ENCODE data around the gene ANO10. TPM values are rescaled to one million over a fixed set of nuclear protein-coding genes. Genes with fewer than 3 reads are reported as not detected.
"Not testable (repeated sequence)": the region's sequence is repeated elsewhere in the genome, so short reads cannot be mapped to it uniquely, and the experiment has no call there.

Gene ANO10
- total RNA-seq, 1 donor from 2014 or later = 4.2 TPM

DNA sequence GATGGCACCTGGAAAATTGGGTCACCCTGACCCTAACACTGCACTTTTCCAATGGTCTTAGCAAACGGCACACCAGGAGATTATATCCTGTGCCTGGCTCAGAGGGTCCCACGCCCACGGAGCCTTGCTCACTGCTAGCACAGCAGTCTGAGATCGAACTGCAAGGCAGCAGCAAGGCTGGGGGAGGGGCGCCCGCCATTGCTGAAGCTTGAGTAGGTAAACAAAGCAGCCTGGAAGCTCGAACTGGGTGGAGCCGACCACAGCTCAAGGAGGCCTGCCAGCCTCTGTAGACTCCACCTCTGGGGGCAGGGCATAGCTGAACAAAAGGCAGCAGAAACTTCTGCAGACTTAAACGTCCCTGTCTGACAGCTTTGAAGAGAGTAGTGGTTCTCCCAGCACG lies 29.9 kb downstream of the ANO10 start:
- H3K36me3 Mint-ChIP-seq (ENCODE audit: low read depth); DNase-seq (ENCODE audit: low spot score); intact Hi-C loops (cut with micrococcal nuclease); H3K27me3 Mint-ChIP-seq (ENCODE audit: insufficient read depth); H3K4me3 Mint-ChIP-seq; H3K27ac Mint-ChIP-seq; H3K4me1 Mint-ChIP-seq (ENCODE audit: low read depth): not testable (repeated sequence)
- peaks cover 17% of the 10 kb centered on the region for H3K9me3 Mint-ChIP-seq

DNA sequence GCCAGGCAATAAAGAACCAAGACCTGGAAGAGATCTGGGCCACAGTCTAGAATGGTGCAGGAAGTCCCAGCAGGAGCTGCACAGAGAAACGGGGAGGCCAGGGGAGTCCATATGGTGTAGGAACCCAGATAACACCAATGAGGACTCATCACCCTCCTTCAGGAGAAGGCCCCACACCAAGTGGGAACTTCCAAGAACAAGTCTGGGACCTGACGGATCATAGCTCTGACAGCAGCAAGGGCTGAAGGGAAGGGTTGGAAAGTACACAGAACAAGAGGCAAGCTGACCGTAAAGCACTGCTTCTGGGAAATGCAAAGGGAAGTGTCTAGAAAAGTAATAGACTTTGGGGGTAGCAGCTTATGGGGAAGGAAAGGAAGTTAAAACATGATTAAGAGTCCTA lies 34.5 kb downstream of the ANO10 start:
- DNase-seq (ENCODE audit: low spot score) = no peak
- peaks cover 20% of the 10 kb centered on the region for H3K4me1 Mint-ChIP-seq (ENCODE audit: low read depth)
- no peaks in the 10 kb centered on the region for H3K36me3 Mint-ChIP-seq (ENCODE audit: low read depth)
- intact Hi-C loops (cut with micrococcal nuclease) = no loop called here
- H3K9me3 Mint-ChIP-seq = peaks cover 3% of the 10 kb centered on the region
- peaks cover 3% of the 10 kb centered on the region for H3K27me3 Mint-ChIP-seq (ENCODE audit: insufficient read depth)
- H3K27ac Mint-ChIP-seq = no peak overlapping the region
- no peak overlapping the region for H3K4me3 Mint-ChIP-seq

DNA sequence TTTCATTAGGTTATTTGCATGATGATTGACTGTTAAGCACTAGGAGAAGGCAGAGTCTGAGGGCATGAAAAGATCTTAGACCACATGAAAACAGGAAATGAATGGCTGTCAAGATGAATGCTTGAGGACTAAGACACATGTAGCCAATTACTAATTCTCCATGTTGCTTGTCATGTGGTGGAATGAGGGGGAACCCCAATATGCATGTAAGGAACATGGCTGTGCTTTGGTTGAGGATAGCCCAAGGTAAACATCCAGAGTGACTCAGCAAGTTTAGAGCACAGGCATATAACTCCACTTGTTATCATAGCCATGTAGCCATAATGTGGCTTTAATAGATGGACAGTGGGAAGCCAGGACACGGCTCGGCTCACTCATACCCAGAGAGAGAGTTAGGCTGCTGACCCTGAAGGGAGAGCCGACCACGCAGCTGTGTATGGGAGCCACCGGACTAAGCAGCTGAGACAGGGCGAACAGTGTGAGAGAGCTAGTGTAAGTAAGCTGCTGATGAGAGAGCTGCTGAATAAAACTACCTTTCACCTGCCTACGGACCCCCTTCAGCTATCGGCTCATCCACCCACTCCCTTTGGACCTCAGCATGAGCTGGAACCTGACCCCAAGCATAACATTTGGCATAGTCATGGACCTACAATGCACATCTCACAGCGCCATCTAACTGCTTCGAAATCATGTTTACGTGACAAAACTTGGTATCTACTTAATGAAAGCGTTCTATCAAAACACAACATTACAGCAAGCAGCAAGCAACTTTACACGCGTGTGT lies 37.6 kb downstream of the ANO10 start:
- Mint-ChIP-seq H3K27ac (no peak overlapping the region), H3K4me1 (ENCODE audit: low read depth) (peaks cover 29% of the 10 kb centered on the region), H3K4me3 (no peak overlapping the region), H3K36me3 (ENCODE audit: low read depth) (no peaks in the 10 kb centered on the region), H3K27me3 (ENCODE audit: insufficient read depth) (peaks cover 3% of the 10 kb centered on the region), H3K9me3 (no peaks in the 10 kb centered on the region)
- no peak for DNase-seq (ENCODE audit: low spot score)
- intact Hi-C loops (cut with micrococcal nuclease) = no loop called here

DNA sequence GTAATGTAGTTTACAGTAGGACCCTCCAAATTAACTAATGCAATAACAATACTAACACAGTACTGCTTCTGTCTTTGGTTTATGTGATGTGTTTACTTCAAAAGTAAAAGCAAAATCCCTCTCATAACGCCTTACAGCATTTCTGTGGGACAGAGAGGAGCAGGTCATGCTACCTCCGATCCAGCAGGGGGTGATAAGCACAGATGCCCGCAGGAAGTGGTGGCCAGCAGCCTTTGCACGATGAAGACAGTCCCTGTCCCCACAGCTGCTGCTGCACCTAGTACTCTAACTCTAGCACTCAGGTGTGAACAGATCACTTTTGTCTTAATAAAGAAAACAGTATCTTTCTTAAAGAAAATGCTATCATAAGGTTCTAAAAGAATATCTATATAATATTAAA lies 38.3 kb downstream of the ANO10 start:
- Mint-ChIP-seq H3K4me1 (ENCODE audit: low read depth) (peaks cover 29% of the 10 kb centered on the region), H3K36me3 (ENCODE audit: low read depth) (no peaks in the 10 kb centered on the region), H3K4me3 (no peak overlapping the region), H3K27ac (no peak overlapping the region), H3K9me3 (no peaks in the 10 kb centered on the region), H3K27me3 (ENCODE audit: insufficient read depth) (peaks cover 3% of the 10 kb centered on the region)
- no peak for DNase-seq (ENCODE audit: low spot score)
- intact Hi-C loops (cut with micrococcal nuclease) = no loop called here

DNA sequence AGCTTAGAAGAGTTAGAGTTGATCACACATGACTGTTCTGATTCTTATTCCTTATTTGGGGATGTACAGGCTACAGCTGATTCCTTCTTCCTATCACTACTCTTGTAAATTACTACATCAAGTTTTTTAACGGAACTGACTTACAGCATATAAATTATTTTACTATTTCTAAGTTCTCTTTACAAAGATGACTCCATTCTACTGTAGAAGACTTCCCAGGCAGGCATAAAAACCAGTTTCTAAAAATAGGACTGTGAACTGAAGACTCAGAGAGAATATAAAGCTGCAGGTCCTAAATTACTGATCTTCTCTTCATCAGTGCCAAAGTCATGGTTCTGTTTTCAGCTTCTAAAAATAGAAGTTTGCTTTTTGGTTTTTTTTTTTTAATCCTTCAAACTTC lies 38.9 kb downstream of the ANO10 start:
- H3K4me1 Mint-ChIP-seq (ENCODE audit: low read depth) = peaks cover 29% of the 10 kb centered on the region
- no peaks in the 10 kb centered on the region for H3K36me3 Mint-ChIP-seq (ENCODE audit: low read depth)
- no peak for DNase-seq (ENCODE audit: low spot score)
- H3K9me3 Mint-ChIP-seq = no peaks in the 10 kb centered on the region
- intact Hi-C loops (cut with micrococcal nuclease) = no loop called here
- no peak overlapping the region for H3K4me3 Mint-ChIP-seq
- H3K27me3 Mint-ChIP-seq (ENCODE audit: insufficient read depth) = peaks cover 3% of the 10 kb centered on the region
- H3K27ac Mint-ChIP-seq = no peak overlapping the region

DNA sequence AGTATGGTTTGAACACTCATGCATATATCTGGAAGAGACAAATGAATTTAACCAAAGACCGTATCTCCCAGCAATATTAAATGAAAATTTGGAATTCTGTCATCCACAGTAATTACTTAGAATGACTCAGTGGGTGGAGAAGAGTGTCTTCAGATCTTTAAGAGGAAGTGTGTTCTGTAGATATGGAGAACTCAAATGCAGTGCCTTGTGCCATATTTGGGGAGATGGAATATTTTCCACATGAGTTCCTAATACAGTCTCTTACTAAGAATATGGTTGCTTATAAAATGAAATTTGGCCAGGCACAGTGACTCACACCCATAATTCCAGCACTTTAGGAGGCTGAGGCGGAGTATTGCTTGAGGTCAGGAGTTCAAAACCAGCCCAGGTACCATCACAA lies 40.5 kb downstream of the ANO10 start:
- Mint-ChIP-seq H3K36me3 (ENCODE audit: low read depth) (no peaks in the 10 kb centered on the region), H3K4me1 (ENCODE audit: low read depth) (peaks cover 29% of the 10 kb centered on the region), H3K27ac (no peak overlapping the region), H3K4me3 (no peak overlapping the region), H3K27me3 (ENCODE audit: insufficient read depth) (no peaks in the 10 kb centered on the region), H3K9me3 (no peaks in the 10 kb centered on the region)
- intact Hi-C loops (cut with micrococcal nuclease) = no loop called here
- no peak for DNase-seq (ENCODE audit: low spot score)

DNA sequence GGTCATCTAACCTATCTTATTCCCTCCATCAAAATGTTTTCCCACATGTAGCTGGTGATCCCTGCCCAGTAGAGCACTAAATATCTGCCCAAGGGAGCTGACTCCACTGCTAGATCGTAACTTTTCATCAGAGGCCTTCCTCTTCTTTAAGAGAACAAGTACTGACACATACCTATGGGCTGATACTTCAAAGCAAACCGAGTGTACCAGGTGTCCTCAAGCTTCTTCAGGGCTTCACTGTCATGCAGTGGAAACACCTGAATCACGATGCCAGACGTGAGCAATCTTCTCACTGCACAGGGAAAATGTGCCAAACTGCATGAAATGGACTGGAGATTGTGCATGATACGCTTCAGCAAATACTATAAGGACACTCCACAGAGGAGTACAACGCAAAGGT lies 41.6 kb downstream of the ANO10 start:
- Mint-ChIP-seq H3K9me3 (no peaks in the 10 kb centered on the region), H3K27me3 (ENCODE audit: insufficient read depth) (no peaks in the 10 kb centered on the region), H3K4me3 (no peak overlapping the region), H3K36me3 (ENCODE audit: low read depth) (no peaks in the 10 kb centered on the region), H3K4me1 (ENCODE audit: low read depth) (peaks cover 29% of the 10 kb centered on the region), H3K27ac (no peak overlapping the region)
- DNase-seq (ENCODE audit: low spot score) = no peak
- intact Hi-C loops (cut with micrococcal nuclease) = no loop called here

DNA sequence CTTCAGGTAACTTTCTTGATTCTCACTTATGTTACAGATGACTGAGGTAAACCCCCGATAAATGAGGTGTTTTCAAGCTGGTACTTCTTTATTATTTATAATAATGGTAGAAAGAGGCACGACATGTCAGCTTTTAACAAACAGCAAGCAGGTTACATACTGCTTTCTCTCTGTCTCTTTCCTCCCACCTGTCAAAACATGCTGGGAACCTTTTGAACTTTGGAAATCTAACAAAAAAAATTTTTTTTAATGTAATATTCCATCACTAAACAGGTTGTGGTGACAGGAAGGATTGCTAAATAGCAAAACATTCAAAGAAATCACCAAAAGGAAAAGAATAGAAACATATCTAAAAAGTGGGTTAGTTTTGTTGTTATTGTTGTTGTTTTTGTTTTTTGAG lies 48.2 kb downstream of the ANO10 start:
- H3K27me3 Mint-ChIP-seq (ENCODE audit: insufficient read depth) = no peaks in the 10 kb centered on the region
- no peaks in the 10 kb centered on the region for H3K36me3 Mint-ChIP-seq (ENCODE audit: low read depth)
- intact Hi-C loops (cut with micrococcal nuclease) = no loop called here
- no peaks in the 10 kb centered on the region for H3K4me1 Mint-ChIP-seq (ENCODE audit: low read depth)
- H3K4me3 Mint-ChIP-seq = no peak overlapping the region
- H3K9me3 Mint-ChIP-seq = no peaks in the 10 kb centered on the region
- no peak overlapping the region for H3K27ac Mint-ChIP-seq
- no peak for DNase-seq (ENCODE audit: low spot score)

DNA sequence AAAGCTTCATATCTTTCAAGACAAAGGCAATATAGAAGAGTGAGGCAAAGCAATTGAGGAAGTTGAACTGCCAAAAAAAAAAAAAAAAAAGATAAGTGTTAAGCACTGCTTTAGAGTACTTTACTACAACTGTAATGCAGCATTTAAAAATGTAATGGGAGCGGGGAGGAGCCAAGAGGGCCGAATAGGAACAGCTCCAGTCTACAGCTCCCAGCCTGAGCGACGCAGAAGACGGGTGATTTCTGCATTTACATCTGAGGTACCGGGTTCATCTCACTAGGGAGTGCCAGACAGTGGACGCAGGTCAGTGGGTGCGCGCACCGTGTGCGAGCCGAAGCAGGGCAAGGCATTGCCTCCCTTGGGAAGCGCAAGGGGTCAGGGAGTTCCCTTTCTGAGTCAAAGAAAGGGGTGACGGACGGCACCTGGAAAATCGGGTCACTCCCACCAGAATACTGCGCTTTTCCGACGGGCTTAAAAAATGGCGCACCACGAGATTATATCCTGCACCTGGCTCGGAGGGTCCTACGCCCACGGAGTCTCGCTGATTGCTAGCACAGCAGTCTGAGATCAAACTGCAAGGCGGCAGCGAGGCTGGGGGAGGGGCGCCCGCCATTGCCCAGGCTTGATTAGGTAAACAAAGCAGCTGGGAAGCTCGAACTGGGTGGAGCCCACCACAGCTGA lies 56.0 kb downstream of the ANO10 start:
- intact Hi-C loops (cut with micrococcal nuclease); H3K9me3 Mint-ChIP-seq; H3K27me3 Mint-ChIP-seq (ENCODE audit: insufficient read depth); H3K4me1 Mint-ChIP-seq (ENCODE audit: low read depth); H3K36me3 Mint-ChIP-seq (ENCODE audit: low read depth); DNase-seq (ENCODE audit: low spot score); H3K27ac Mint-ChIP-seq; H3K4me3 Mint-ChIP-seq: not testable (repeated sequence)

DNA sequence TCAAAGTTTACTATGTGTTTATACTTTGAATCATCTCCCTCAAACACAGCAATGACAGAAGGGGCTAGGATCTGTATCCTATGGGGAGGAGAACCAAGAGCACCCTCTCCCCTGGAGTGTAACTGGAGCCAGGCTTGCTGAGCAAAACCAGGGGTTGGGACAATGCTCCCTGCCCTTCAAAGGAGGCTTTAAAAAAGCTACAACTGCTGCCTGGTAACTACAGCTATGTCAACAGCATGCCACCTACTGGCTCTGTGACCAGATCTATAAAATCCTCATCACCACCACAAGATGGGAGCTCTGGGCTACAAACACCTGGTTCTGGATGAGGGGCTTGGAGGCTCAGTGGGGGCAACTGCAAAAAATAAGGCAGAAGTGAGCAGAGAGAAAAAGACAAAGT lies 61.9 kb downstream of the ANO10 start:
- no peak overlapping the region for H3K27ac Mint-ChIP-seq
- intact Hi-C loops (cut with micrococcal nuclease) = no loop called here
- no peaks in the 10 kb centered on the region for H3K4me1 Mint-ChIP-seq (ENCODE audit: low read depth)
- H3K9me3 Mint-ChIP-seq = no peaks in the 10 kb centered on the region
- H3K36me3 Mint-ChIP-seq (ENCODE audit: low read depth) = peaks cover 4% of the 10 kb centered on the region
- DNase-seq (ENCODE audit: low spot score) = no peak
- peaks cover 3% of the 10 kb centered on the region for H3K27me3 Mint-ChIP-seq (ENCODE audit: insufficient read depth)
- no peak overlapping the region for H3K4me3 Mint-ChIP-seq

DNA sequence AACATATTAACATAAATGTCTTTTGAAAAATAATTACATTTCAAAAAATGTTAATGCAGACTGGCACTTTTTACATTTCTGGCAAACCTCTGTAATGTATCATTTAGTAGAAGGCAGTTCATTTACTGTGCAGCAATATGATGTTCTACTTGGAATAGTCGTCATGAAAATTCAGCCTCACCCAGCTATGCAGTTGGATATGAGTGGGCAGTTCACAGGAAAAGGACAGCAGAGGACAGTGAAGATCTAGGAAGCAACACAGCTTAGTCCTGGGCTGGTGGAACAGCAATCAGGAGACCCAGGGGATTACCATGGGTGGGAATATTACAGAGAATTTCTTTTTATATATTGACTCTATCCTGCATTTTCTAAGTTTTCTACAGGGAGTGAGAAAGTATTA lies 63.6 kb downstream of the ANO10 start:
- H3K36me3 Mint-ChIP-seq (ENCODE audit: low read depth) = peaks cover 4% of the 10 kb centered on the region
- no peak overlapping the region for H3K4me3 Mint-ChIP-seq
- intact Hi-C loops (cut with micrococcal nuclease) = no loop called here
- no peak for DNase-seq (ENCODE audit: low spot score)
- H3K9me3 Mint-ChIP-seq = no peaks in the 10 kb centered on the region
- no peak overlapping the region for H3K27ac Mint-ChIP-seq
- peaks cover 2% of the 10 kb centered on the region for H3K27me3 Mint-ChIP-seq (ENCODE audit: insufficient read depth)
- no peaks in the 10 kb centered on the region for H3K4me1 Mint-ChIP-seq (ENCODE audit: low read depth)

DNA sequence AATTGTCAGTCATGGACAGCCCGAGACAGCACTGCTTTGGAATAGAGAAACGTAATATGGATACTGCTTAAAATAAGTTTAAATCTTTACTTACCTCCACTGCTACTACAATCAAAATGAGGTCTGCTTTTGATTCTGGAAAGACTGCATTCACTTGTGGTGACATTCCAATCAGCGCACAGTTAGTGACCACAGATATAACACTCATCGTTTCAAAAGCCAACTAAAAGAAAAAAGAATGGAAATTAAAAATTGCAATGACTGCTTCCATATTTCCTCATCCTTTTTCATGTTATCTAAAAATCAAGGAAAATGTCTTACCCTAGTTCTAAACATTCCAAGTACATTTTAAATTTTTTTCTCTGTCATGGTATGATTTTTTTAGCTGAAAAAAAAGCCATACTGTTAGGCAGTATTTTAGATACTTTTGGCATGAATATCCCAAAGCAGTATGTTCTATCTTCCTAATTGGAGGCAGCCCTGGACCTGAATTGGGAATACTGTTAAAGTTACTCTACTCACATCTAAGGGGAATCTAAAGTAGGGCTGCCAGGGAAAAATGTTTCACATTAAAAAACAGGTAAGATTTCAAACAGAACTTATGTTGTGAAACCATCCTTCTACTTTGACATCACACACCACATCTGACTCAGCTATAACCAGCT lies 72.1 kb downstream of the ANO10 start:
- intact Hi-C loops (cut with micrococcal nuclease) = loop anchor here (10.0 kb wide), 2 partner anchors 205 to 445 kb away; no protein-coding TSS in a partner anchor
- Mint-ChIP-seq H3K27me3 (ENCODE audit: insufficient read depth) (no peaks in the 10 kb centered on the region), H3K4me1 (ENCODE audit: low read depth) (no peaks in the 10 kb centered on the region), H3K36me3 (ENCODE audit: low read depth) (no peaks in the 10 kb centered on the region), H3K27ac (no peak overlapping the region), H3K9me3 (no peaks in the 10 kb centered on the region), H3K4me3 (no peak overlapping the region)
- no peak for DNase-seq (ENCODE audit: low spot score)

DNA sequence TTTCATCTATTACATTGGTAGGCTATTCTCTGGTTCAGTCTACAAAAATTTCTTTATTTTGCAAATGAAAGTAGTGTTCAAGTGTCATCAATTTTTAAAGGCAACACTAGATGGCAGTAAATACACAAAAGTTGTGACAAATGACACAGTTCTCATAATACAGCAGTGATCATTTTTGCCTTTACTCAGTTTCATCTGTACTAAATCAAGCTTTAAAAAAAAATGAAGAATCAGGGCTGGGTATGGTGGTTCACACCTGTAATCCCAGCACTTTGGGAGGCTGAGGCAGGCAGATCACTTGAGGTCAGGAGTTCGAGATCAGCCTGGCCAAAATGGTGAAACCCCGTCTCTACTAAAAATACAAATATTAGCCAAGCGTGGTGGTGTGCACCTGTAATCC lies 77.5 kb downstream of the ANO10 start:
- not testable (repeated sequence) for H3K4me1 Mint-ChIP-seq (ENCODE audit: low read depth); H3K36me3 Mint-ChIP-seq (ENCODE audit: low read depth); DNase-seq (ENCODE audit: low spot score); H3K9me3 Mint-ChIP-seq; H3K27me3 Mint-ChIP-seq (ENCODE audit: insufficient read depth); H3K27ac Mint-ChIP-seq; H3K4me3 Mint-ChIP-seq
- intact Hi-C loops (cut with micrococcal nuclease) = loop anchor here (1.0 to 10.0 kb wide), 5 partner anchors 94 to 692 kb away; no protein-coding TSS in a partner anchor
